K562 (cell line): Measurements from ENCODE around the gene CMIP.

Experiments used
- BRF1 ChIP-seq: IDR thresholded peaks from 3 replicates; pipeline ENCODE4 v1.6.1; 2011; ENCODE audit warnings: borderline replicate concordance, mild to moderate bottlenecking; ENCODE audit not compliant: insufficient read length; ENCODE audit errors: extremely low read depth
- CBFB ChIP-seq: sonication (generic); formaldehyde crosslinking; IDR thresholded peaks from 2 replicates; pipeline ENCODE4 v1.4.0; 2020; ENCODE audit warnings: mild to moderate bottlenecking, missing genetic modification reagents
- ETV6 ChIP-seq, 3 experiments: fragments of 150-350 bp in 1 of 3; sonication (generic) in 1 of 3; formaldehyde crosslinking in 1 of 3; IDR thresholded peaks; 2 replicates each; pipeline versions ENCODE4 v1.6.1 to v1.8.0; 2014 to 2022; ENCODE audit warnings: borderline replicate concordance in 2 of 3, low read depth in 2 of 3, antibody characterized with exemption in 1 of 3, low read length in 1 of 3, mild to moderate bottlenecking in 1 of 3, missing genetic modification reagents in 1 of 3
- FOS ChIP-seq: IDR thresholded peaks from 3 replicates; pipeline ENCODE4 v1.6.1; 2011; ENCODE audit not compliant: insufficient read length; ENCODE audit errors: extremely low read depth
- RFX5 ChIP-seq: IDR thresholded peaks from 2 replicates; pipeline ENCODE4 v1.6.1; 2011; ENCODE audit warnings: low read depth, mild to moderate bottlenecking, improper control_type of control experiment, low read length
- SIN3A ChIP-seq, 2 experiments: fragments of 150-350 bp in 1 of 2; IDR thresholded peaks; 2 replicates each; pipeline ENCODE4 v1.6.1; 2011 to 2016; ENCODE audit warnings: borderline replicate concordance in 2 of 2, low read depth in 2 of 2, low read length in 2 of 2, mild to moderate bottlenecking in 2 of 2, moderate library complexity in 2 of 2; ENCODE audit not compliant: control insufficient read depth in 1 of 2
- SIRT6 ChIP-seq: IDR thresholded peaks from one replicate; pipeline ENCODE4 v1.6.1; 2012; ENCODE audit warnings: low read depth, mild to moderate bottlenecking, control low read depth, inconsistent platforms, low read length, moderate library complexity
- TAF1 ChIP-seq: IDR thresholded peaks from 2 replicates; pipeline ENCODE4 v1.6.1; 2011; ENCODE audit warnings: mild to moderate bottlenecking, low read length, moderate library complexity; ENCODE audit not compliant: insufficient read depth, control insufficient read depth, severe bottlenecking; ENCODE audit errors: extremely low read depth
- ZBTB8A ChIP-seq: fragments of 450-650 bp; IDR thresholded peaks from 2 replicates; pipeline ENCODE4 v1.6.1; 2018; ENCODE audit warnings: mild to moderate bottlenecking, moderate library complexity; ENCODE audit not compliant: partially characterized antibody
- TF ChIP-seq, protein P1 (sequence below): fragments of 200-600 bp; sonication (generic); IDR thresholded peaks from one replicate; pipeline ENCODE4 v1.6.1; 2012; ENCODE audit warnings: mild to moderate bottlenecking, low read depth, low read length, inconsistent platforms
- TF ChIP-seq, protein P2 (sequence below): sonication (generic); formaldehyde crosslinking; IDR thresholded peaks from 2 replicates; pipeline ENCODE4 v1.8.0; 2022; ENCODE audit warnings: mild to moderate bottlenecking, missing genetic modification reagents
- TF ChIP-seq, protein P3 (sequence below), 3 experiments: IDR thresholded peaks in 2 of 3; conservative IDR thresholded peaks in 1 of 3; 2 replicates each; pipeline ENCODE4 v1.5.1; 2011 to 2012; ENCODE audit warnings: low read length in 3 of 3, mild to moderate bottlenecking in 3 of 3, control low read depth in 2 of 3, improper control_type of control experiment in 1 of 3, inconsistent platforms in 1 of 3, low read depth in 1 of 3, mixed read lengths in 1 of 3, moderate library complexity in 1 of 3; ENCODE audit not compliant: insufficient read depth in 2 of 3

DNA sequence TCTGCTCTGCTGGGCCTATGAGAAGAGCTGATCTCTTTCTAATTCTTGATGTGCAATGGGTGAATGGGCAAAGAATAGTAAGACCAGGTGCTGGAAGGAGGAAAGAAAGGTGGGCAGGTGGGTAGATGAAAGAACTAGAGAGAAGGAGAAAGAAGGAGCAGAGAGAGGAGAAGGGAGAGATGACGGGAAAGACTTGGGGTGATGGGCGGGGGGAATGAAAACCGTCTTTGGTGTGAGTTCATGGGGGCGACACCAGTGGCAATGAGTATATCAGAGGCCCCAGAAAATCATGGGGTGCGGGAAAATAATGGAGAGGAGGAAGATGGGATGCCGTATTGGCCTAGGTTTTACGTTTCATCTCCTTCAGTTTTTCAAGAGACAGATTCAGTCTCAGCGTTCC is 205.7 kb downstream of the CMIP start:
- TF ChIP-seq FOS (no peak), SIRT6 (no peak), BRF1 (no peak), SIN3A (IDR thresholded peaks at IDR 0.05; ENCODE audit: borderline replicate concordance in 2 of 2, control insufficient read depth in 1 of 2, low read depth in 2 of 2, low read length in 2 of 2) (no peak), ETV6 (IDR thresholded peaks at IDR 0.05; ENCODE audit: borderline replicate concordance in 1 of 2, low read depth in 2 of 2, low read length in 1 of 2) (no peak), ETV6 (CRISPR knock-in tag; IDR thresholded peaks at IDR 0.05; ENCODE audit: borderline replicate concordance) (no peak), RFX5 (no peak), CBFB (no peak), TAF1 (no peak), ZBTB8A (no peak)
- TF ChIP-seq, protein P1, sequence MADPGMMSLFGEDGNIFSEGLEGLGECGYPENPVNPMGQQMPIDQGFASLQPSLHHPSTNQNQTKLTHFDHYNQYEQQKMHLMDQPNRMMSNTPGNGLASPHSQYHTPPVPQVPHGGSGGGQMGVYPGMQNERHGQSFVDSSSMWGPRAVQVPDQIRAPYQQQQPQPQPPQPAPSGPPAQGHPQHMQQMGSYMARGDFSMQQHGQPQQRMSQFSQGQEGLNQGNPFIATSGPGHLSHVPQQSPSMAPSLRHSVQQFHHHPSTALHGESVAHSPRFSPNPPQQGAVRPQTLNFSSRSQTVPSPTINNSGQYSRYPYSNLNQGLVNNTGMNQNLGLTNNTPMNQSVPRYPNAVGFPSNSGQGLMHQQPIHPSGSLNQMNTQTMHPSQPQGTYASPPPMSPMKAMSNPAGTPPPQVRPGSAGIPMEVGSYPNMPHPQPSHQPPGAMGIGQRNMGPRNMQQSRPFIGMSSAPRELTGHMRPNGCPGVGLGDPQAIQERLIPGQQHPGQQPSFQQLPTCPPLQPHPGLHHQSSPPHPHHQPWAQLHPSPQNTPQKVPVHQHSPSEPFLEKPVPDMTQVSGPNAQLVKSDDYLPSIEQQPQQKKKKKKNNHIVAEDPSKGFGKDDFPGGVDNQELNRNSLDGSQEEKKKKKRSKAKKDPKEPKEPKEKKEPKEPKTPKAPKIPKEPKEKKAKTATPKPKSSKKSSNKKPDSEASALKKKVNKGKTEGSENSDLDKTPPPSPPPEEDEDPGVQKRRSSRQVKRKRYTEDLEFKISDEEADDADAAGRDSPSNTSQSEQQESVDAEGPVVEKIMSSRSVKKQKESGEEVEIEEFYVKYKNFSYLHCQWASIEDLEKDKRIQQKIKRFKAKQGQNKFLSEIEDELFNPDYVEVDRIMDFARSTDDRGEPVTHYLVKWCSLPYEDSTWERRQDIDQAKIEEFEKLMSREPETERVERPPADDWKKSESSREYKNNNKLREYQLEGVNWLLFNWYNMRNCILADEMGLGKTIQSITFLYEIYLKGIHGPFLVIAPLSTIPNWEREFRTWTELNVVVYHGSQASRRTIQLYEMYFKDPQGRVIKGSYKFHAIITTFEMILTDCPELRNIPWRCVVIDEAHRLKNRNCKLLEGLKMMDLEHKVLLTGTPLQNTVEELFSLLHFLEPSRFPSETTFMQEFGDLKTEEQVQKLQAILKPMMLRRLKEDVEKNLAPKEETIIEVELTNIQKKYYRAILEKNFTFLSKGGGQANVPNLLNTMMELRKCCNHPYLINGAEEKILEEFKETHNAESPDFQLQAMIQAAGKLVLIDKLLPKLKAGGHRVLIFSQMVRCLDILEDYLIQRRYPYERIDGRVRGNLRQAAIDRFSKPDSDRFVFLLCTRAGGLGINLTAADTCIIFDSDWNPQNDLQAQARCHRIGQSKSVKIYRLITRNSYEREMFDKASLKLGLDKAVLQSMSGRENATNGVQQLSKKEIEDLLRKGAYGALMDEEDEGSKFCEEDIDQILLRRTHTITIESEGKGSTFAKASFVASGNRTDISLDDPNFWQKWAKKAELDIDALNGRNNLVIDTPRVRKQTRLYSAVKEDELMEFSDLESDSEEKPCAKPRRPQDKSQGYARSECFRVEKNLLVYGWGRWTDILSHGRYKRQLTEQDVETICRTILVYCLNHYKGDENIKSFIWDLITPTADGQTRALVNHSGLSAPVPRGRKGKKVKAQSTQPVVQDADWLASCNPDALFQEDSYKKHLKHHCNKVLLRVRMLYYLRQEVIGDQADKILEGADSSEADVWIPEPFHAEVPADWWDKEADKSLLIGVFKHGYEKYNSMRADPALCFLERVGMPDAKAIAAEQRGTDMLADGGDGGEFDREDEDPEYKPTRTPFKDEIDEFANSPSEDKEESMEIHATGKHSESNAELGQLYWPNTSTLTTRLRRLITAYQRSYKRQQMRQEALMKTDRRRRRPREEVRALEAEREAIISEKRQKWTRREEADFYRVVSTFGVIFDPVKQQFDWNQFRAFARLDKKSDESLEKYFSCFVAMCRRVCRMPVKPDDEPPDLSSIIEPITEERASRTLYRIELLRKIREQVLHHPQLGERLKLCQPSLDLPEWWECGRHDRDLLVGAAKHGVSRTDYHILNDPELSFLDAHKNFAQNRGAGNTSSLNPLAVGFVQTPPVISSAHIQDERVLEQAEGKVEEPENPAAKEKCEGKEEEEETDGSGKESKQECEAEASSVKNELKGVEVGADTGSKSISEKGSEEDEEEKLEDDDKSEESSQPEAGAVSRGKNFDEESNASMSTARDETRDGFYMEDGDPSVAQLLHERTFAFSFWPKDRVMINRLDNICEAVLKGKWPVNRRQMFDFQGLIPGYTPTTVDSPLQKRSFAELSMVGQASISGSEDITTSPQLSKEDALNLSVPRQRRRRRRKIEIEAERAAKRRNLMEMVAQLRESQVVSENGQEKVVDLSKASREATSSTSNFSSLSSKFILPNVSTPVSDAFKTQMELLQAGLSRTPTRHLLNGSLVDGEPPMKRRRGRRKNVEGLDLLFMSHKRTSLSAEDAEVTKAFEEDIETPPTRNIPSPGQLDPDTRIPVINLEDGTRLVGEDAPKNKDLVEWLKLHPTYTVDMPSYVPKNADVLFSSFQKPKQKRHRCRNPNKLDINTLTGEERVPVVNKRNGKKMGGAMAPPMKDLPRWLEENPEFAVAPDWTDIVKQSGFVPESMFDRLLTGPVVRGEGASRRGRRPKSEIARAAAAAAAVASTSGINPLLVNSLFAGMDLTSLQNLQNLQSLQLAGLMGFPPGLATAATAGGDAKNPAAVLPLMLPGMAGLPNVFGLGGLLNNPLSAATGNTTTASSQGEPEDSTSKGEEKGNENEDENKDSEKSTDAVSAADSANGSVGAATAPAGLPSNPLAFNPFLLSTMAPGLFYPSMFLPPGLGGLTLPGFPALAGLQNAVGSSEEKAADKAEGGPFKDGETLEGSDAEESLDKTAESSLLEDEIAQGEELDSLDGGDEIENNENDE: no peak
- TF ChIP-seq, protein P2, sequence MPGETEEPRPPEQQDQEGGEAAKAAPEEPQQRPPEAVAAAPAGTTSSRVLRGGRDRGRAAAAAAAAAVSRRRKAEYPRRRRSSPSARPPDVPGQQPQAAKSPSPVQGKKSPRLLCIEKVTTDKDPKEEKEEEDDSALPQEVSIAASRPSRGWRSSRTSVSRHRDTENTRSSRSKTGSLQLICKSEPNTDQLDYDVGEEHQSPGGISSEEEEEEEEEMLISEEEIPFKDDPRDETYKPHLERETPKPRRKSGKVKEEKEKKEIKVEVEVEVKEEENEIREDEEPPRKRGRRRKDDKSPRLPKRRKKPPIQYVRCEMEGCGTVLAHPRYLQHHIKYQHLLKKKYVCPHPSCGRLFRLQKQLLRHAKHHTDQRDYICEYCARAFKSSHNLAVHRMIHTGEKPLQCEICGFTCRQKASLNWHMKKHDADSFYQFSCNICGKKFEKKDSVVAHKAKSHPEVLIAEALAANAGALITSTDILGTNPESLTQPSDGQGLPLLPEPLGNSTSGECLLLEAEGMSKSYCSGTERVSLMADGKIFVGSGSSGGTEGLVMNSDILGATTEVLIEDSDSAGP (CRISPR knock-in tag): no peak
- TF ChIP-seq, protein P3, sequence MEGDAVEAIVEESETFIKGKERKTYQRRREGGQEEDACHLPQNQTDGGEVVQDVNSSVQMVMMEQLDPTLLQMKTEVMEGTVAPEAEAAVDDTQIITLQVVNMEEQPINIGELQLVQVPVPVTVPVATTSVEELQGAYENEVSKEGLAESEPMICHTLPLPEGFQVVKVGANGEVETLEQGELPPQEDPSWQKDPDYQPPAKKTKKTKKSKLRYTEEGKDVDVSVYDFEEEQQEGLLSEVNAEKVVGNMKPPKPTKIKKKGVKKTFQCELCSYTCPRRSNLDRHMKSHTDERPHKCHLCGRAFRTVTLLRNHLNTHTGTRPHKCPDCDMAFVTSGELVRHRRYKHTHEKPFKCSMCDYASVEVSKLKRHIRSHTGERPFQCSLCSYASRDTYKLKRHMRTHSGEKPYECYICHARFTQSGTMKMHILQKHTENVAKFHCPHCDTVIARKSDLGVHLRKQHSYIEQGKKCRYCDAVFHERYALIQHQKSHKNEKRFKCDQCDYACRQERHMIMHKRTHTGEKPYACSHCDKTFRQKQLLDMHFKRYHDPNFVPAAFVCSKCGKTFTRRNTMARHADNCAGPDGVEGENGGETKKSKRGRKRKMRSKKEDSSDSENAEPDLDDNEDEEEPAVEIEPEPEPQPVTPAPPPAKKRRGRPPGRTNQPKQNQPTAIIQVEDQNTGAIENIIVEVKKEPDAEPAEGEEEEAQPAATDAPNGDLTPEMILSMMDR (IDR thresholded peaks at IDR 0.05 in 2 of 3, conservative IDR thresholded peaks at IDR 0.05 in 1 of 3; ENCODE audit: insufficient read depth in 2 of 3, low read depth in 1 of 3, low read length in 3 of 3): no peak
